DND-41 (cell line): ENCODE measurements around the gene SQSTM1.

Experiments
- ATAC-seq: fragments of 200-7000 bp; cut with Tn5 transposase; 3 replicates; pipeline ENCODE4 v1.9.1; 2021; ENCODE audit warnings: low read depth; ENCODE audit not compliant: insufficient read depth
- DNase-seq: peaks from one replicate; pipeline ENCODE4 v3.0.0-alpha.2; 2020
- H2AFZ ChIP-seq: 2 replicates; pipeline ENCODE4 v1.6.0; 2012; ENCODE audit warnings: low read depth, low read length
- H3K27ac ChIP-seq: 2 replicates; pipeline ENCODE4 v1.5.1; 2012; ENCODE audit warnings: low read length, inconsistent platforms
- H3K27me3 ChIP-seq: fragments of 200-600 bp; sonication (generic); 2 replicates; pipeline ENCODE4 v1.6.0; 2012; ENCODE audit warnings: low read length, mild to moderate bottlenecking, inconsistent platforms; ENCODE audit not compliant: insufficient read depth, poor library complexity
- H3K36me3 ChIP-seq: 2 replicates; pipeline ENCODE4 v1.5.1; 2012; ENCODE audit warnings: low read length, inconsistent platforms; ENCODE audit not compliant: insufficient read depth
- H3K4me1 ChIP-seq: 2 replicates; pipeline ENCODE4 v1.5.1; 2012; ENCODE audit warnings: mild to moderate bottlenecking, low read length; ENCODE audit not compliant: insufficient read depth
- H3K4me2 ChIP-seq: 2 replicates; pipeline ENCODE4 v1.6.0; 2012; ENCODE audit warnings: mild to moderate bottlenecking, moderate library complexity, low read length, inconsistent platforms; ENCODE audit not compliant: insufficient read depth
- H3K4me3 ChIP-seq, 2 experiments: fragments of 200-600 bp in 1 of 2; shearing (Covaris generic) in 1 of 2; 2 replicates each; pipeline ENCODE4 v1.5.1; 2012 to 2016; ENCODE audit warnings: inconsistent platforms in 2 of 2, low read length in 2 of 2, mild to moderate bottlenecking in 2 of 2, low read depth in 1 of 2, moderate library complexity in 1 of 2
- H3K79me2 ChIP-seq: 2 replicates; pipeline ENCODE4 v1.6.0; 2012; ENCODE audit warnings: low read length, inconsistent platforms; ENCODE audit not compliant: insufficient read depth
- H3K9ac ChIP-seq: 2 replicates; pipeline ENCODE4 v1.6.0; 2012; ENCODE audit warnings: low read depth, mild to moderate bottlenecking, inconsistent platforms, low read length, moderate library complexity
- H3K9me3 ChIP-seq: 2 replicates; pipeline ENCODE4 v1.5.1; 2012; ENCODE audit warnings: low read length, moderate library complexity, mild to moderate bottlenecking, inconsistent platforms; ENCODE audit not compliant: insufficient read depth, severe bottlenecking
- H4K20me1 ChIP-seq: 2 replicates; pipeline ENCODE4 v1.6.0; 2012; ENCODE audit warnings: low read length; ENCODE audit not compliant: insufficient read depth
- EZH2 ChIP-seq: IDR thresholded peaks from 3 replicates; pipeline ENCODE4 v1.6.1; 2012; ENCODE audit warnings: borderline replicate concordance, low read depth, mild to moderate bottlenecking, moderate library complexity, low read length, inconsistent platforms; ENCODE audit not compliant: severe bottlenecking
- TF ChIP-seq, protein P1 (sequence below): IDR thresholded peaks from 2 replicates; pipeline ENCODE4 v1.5.1; 2012; ENCODE audit warnings: borderline replicate concordance, low read length, moderate library complexity, mild to moderate bottlenecking; ENCODE audit not compliant: poor library complexity, severe bottlenecking; ENCODE audit errors: extremely low read depth

Gene SQSTM1

DNA sequence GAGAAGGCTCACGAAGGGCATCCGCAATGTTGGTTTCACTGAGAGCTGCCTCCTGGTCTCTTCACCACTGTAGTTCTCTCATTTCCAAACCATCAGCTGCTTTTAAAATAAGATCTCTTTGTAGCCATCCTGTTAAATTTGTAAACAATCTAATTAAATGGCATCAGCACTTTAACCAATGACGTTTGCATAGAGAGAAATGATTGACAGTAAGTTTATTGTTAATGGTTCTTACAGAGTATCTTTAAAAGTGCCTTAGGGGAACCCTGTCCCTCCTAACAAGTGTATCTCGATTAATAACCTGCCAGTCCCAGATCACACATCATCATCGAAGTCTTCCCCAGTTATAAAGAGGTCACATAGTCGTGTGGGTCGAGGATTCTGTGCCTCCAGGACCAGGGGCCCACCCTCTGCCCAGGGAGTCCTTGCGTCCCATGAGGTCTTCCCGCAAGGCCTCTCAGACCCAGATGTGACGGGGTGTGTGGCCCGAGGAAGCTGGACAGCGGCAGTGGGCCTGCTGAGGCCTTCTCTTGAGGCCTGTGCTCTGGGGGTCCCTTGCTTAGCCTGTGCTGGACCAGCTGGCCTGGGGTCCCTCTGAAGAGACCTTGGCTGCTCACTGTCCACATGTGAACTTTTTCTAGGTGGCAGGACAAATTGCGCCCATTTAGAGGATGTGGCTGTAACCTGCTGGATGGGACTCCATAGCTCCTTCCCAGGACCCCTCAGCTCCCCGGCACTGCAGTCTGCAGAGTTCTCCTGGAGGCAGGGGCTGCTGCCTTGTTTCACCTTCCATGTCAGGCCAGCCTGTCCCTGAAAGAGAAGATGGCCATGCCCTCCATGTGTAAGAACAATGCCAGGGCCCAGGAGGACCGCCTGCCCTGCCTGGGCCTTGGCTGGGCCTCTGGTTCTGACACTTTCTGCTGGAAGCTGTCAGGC, 16.6 kb downstream of the SQSTM1 start:
- Histone ChIP-seq H3K36me3 (peaks cover 58% of the 10 kb centered on the region), H3K79me2 (no peaks in the 10 kb centered on the region), H3K27ac (peak overlapping the region; percentile 52; the same call in 1 of the 2 replicates), H3K4me2 (no peak overlapping the region), H3K4me1 (peaks cover 12% of the 10 kb centered on the region), H4K20me1 (no peaks in the 10 kb centered on the region), H3K9ac (no peak overlapping the region), H3K4me3 (no peak overlapping the region), H3K9me3 (no peaks in the 10 kb centered on the region), H3K27me3 (no peaks in the 10 kb centered on the region), H2AFZ (no peak overlapping the region)
- no peak for DNase-seq
- ATAC-seq = no peak
- TF ChIP-seq EZH2 = no peak
- TF ChIP-seq, protein P1, sequence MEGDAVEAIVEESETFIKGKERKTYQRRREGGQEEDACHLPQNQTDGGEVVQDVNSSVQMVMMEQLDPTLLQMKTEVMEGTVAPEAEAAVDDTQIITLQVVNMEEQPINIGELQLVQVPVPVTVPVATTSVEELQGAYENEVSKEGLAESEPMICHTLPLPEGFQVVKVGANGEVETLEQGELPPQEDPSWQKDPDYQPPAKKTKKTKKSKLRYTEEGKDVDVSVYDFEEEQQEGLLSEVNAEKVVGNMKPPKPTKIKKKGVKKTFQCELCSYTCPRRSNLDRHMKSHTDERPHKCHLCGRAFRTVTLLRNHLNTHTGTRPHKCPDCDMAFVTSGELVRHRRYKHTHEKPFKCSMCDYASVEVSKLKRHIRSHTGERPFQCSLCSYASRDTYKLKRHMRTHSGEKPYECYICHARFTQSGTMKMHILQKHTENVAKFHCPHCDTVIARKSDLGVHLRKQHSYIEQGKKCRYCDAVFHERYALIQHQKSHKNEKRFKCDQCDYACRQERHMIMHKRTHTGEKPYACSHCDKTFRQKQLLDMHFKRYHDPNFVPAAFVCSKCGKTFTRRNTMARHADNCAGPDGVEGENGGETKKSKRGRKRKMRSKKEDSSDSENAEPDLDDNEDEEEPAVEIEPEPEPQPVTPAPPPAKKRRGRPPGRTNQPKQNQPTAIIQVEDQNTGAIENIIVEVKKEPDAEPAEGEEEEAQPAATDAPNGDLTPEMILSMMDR = no peak

DNA sequence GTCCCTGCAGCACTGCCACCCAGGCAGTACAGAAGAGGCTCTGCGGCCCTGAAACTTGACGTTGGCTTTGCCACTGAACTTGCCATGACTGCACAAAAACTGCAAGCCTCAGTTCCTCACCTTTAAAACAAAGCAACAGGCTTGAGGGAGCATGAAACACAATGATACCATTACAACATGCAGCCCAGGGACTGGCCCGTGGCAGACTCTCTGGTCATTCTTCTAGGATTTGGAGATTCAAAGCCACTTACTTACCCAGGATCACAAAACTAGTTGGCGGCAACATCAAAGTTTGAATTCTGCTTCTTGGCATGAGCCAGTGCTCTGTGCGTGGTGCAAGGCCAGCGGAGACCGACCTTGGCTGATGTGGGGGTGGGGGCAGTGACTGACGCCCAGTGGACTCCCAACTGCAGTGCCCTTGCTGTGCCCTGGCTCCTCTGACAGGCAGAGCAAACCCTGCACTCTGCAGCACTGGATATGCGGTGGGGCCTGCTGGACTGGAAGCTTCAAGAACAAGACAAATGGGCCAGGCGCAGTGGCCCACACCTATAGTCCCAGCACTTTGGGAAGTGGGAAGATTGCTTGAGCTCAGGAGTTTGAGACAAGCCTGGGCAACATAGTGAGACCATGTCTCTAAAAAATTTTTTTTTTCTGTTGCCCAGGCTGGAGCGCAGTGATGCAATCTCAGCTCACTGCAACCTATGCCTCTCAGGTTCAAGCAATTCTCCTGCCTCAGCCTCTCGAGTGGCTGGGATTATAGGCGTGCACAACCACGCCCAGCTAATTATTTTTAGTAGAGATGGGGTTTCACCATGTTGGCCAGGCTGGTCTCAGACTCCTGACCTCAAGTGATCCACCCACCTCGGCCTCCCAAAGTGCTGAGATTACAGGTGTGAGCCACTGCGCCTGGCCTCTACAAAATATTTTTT, 18.9 kb downstream of the SQSTM1 start:
- TF ChIP-seq, protein P1 = no peak
- TF ChIP-seq EZH2 = no peak
- H3K27ac ChIP-seq = no peak overlapping the region

DNA sequence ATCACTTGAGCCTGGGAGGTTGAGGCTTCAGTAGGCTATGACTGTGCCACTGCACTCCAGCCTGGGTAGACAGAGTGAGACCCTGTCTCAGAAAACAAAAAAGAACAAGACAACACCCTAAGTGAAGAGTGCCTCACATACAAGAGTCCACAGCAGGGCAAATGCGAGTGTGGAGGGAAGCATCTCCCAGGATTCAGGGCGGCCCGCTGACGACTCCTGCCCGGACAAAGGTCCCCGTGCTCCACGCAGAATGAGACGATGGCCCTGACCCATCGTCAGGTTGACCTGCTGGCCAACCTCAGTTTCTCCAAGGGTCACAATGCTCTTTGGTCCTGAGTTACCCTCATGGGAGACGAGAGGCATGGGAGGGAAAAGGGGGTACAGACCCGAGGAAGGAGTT, 19.6 kb downstream of the SQSTM1 start:
- no peak for ATAC-seq
- H3K9ac ChIP-seq = no peak overlapping the region
- H3K36me3 ChIP-seq = peaks cover 39% of the 10 kb centered on the region
- no peak overlapping the region for H3K4me3 ChIP-seq
- peaks cover 12% of the 10 kb centered on the region for H3K4me1 ChIP-seq
- DNase-seq = no peak
- H3K27ac ChIP-seq = no peak overlapping the region
- H2AFZ ChIP-seq = no peak overlapping the region
- H3K4me2 ChIP-seq = no peak overlapping the region
- no peaks in the 10 kb centered on the region for H3K27me3 ChIP-seq
- H3K9me3 ChIP-seq = peaks cover 9% of the 10 kb centered on the region
- H4K20me1 ChIP-seq = no peaks in the 10 kb centered on the region
- no peaks in the 10 kb centered on the region for H3K79me2 ChIP-seq
- no peak for TF ChIP-seq EZH2
- TF ChIP-seq, protein P1 = no peak

More for the DNA sequence above, 18.9 kb downstream of the SQSTM1 start:
- Histone ChIP-seq H3K4me3 (no peak overlapping the region), H3K9me3 (peaks cover 4% of the 10 kb centered on the region), H4K20me1 (no peaks in the 10 kb centered on the region), H3K4me2 (no peak overlapping the region), H3K4me1 (peaks cover 12% of the 10 kb centered on the region), H3K9ac (no peak overlapping the region), H2AFZ (no peak overlapping the region), H3K27me3 (no peaks in the 10 kb centered on the region), H3K36me3 (peaks cover 39% of the 10 kb centered on the region), H3K79me2 (no peaks in the 10 kb centered on the region)
- no peak for ATAC-seq
- no peak for DNase-seq
